GM23338 (cell line): Measurements from ENCODE around the gene OR6J1. TPM values are rescaled to one million over a fixed set of nuclear protein-coding genes. Genes with fewer than 3 reads are reported as not detected.

Source experiments
- ATAC-seq: fragments of 200-7000 bp; cut with Tn5 transposase; 3 replicates; pipeline ENCODE4 v1.9.1; 2020
- DNase-seq: peaks from one replicate; pipeline ENCODE4 v3.0.0-alpha.2; 2015; ENCODE audit warnings: low spot score
- H2AFZ ChIP-seq: fragments of 200-600 bp; sonication (generic); 2 replicates; pipeline ENCODE4 v1.8.0; 2016; ENCODE audit warnings: antibody characterized with exemption, mild to moderate bottlenecking, moderate library complexity
- H3F3A ChIP-seq: fragments of 200-600 bp; sonication (generic); replicated peaks from 2 replicates; pipeline ENCODE4 v1.8.0; 2017; ENCODE audit warnings: antibody characterized with exemption, mixed run types, low read depth
- H3K27ac ChIP-seq: fragments of 200-600 bp; sonication (generic); 2 replicates; pipeline ENCODE4 v1.6.1; 2016; ENCODE audit warnings: low read depth
- H3K27me3 ChIP-seq: fragments of 200-600 bp; sonication (generic); 2 replicates; pipeline ENCODE4 v1.8.0; 2016; ENCODE audit warnings: mild to moderate bottlenecking, mixed run types, moderate library complexity; ENCODE audit not compliant: insufficient read depth
- H3K36me3 ChIP-seq: fragments of 200-600 bp; sonication (generic); 2 replicates; pipeline ENCODE4 v1.8.0; 2016; ENCODE audit warnings: mild to moderate bottlenecking; ENCODE audit not compliant: insufficient read depth
- H3K4me1 ChIP-seq: fragments of 200-600 bp; sonication (generic); 2 replicates; pipeline ENCODE4 v1.8.0; 2016; ENCODE audit warnings: mild to moderate bottlenecking, moderate library complexity; ENCODE audit not compliant: insufficient read depth
- H3K4me2 ChIP-seq: fragments of 200-600 bp; sonication (generic); 2 replicates; pipeline ENCODE4 v1.7.1; 2017; ENCODE audit warnings: mixed run types
- H3K4me3 ChIP-seq: fragments of 200-600 bp; sonication (generic); 2 replicates; pipeline ENCODE4 v1.6.1; 2016; ENCODE audit warnings: mixed run types
- H3K79me2 ChIP-seq: fragments of 200-600 bp; sonication (generic); replicated peaks from 2 replicates; pipeline ENCODE4 v1.8.0; 2017; ENCODE audit warnings: mild to moderate bottlenecking; ENCODE audit not compliant: insufficient read depth
- H3K9me2 ChIP-seq: fragments of 200-600 bp; sonication (generic); 2 replicates; pipeline ENCODE4 v1.8.0; 2017; ENCODE audit not compliant: insufficient read depth
- H4K20me1 ChIP-seq: fragments of 200-600 bp; sonication (generic); replicated peaks from 2 replicates; pipeline ENCODE4 v1.8.0; 2017; ENCODE audit warnings: mild to moderate bottlenecking; ENCODE audit not compliant: insufficient read depth
- H3K27ac Mint-ChIP-seq: 2 replicates; pipeline ENCODE4 v1.8.0; 2020; ENCODE audit warnings: inconsistent platforms, mild to moderate bottlenecking, moderate library complexity, mixed read lengths
- H3K27me3 Mint-ChIP-seq: 3 replicates; pipeline ENCODE4 v1.8.0; 2022; ENCODE audit warnings: low read depth, mild to moderate bottlenecking, moderate library complexity, mixed read lengths, inconsistent platforms; ENCODE audit not compliant: insufficient read depth, poor library complexity
- H3K36me3 Mint-ChIP-seq: 3 replicates; pipeline ENCODE4 v1.8.0; 2021; ENCODE audit warnings: low read depth, mild to moderate bottlenecking, inconsistent platforms, moderate library complexity, mixed read lengths
- H3K4me1 Mint-ChIP-seq: 3 replicates; pipeline ENCODE4 v1.8.0; 2020; ENCODE audit warnings: mild to moderate bottlenecking, inconsistent platforms, mixed read lengths
- H3K4me3 Mint-ChIP-seq: 3 replicates; pipeline ENCODE4 v1.8.0; 2021; ENCODE audit warnings: moderate library complexity, mild to moderate bottlenecking, inconsistent platforms, mixed read lengths
- H3K9me3 Mint-ChIP-seq: 3 replicates; pipeline ENCODE4 v1.8.0; 2020; ENCODE audit warnings: moderate library complexity, mild to moderate bottlenecking, inconsistent platforms, mixed read lengths
- CREB1 ChIP-seq: fragments of 250-450 bp; sonication (Bioruptor Pico); IDR thresholded peaks from 2 replicates; pipeline ENCODE4 v1.5.0; 2020; ENCODE audit warnings: low read depth, mild to moderate bottlenecking, moderate library complexity
- CTCF ChIP-seq, 2 experiments: fragments of 200-600 bp in 1 of 2; sonication (generic) in 1 of 2; conservative IDR thresholded peaks; 2 replicates each; pipeline versions ENCODE4 v1.5.1 to v1.6.1; 2016 to 2017; ENCODE audit warnings: antibody characterized with exemption in 2 of 2, low read depth in 2 of 2, mild to moderate bottlenecking in 2 of 2, moderate library complexity in 1 of 2
- EZH2 ChIP-seq: fragments of 200-600 bp; sonication (generic); IDR thresholded peaks from one replicate; pipeline ENCODE4 v1.8.0; 2017; ENCODE audit warnings: antibody characterized with exemption, mild to moderate bottlenecking, low read depth; ENCODE audit not compliant: unreplicated experiment
- EZH2phosphoT487 ChIP-seq: fragments of 200-600 bp; sonication (generic); IDR thresholded peaks from one replicate; pipeline ENCODE4 v1.8.1; 2018; ENCODE audit warnings: antibody characterized with exemption; ENCODE audit not compliant: unreplicated experiment
- JUNB ChIP-seq: IDR thresholded peaks from one replicate; pipeline ENCODE4 v1.6.1; 2016; ENCODE audit warnings: antibody characterized with exemption; ENCODE audit not compliant: unreplicated experiment
- NANOG ChIP-seq: IDR thresholded peaks from 2 replicates; pipeline ENCODE4 v1.6.1; 2016; ENCODE audit warnings: antibody characterized with exemption, borderline replicate concordance
- ZNF114 ChIP-seq: fragments of 250-450 bp; sonication (Bioruptor Pico); IDR thresholded peaks from 2 replicates; pipeline ENCODE4 v1.5.0; 2020; ENCODE audit warnings: mild to moderate bottlenecking, moderate library complexity
- ZNF331 ChIP-seq: fragments of 250-450 bp; sonication (Bioruptor Pico); IDR thresholded peaks from 2 replicates; pipeline ENCODE4 v1.5.0; 2020; ENCODE audit warnings: low read depth, mild to moderate bottlenecking, moderate library complexity
- ZNF462 ChIP-seq: fragments of 250-450 bp; sonication (Bioruptor Pico); IDR thresholded peaks from 2 replicates; pipeline ENCODE4 v1.5.0; 2020; ENCODE audit warnings: mild to moderate bottlenecking, moderate library complexity
- polyA plus RNA-seq: library from polyadenylated mRNA; unstranded; fragments of >200 nt; fragmentation: Nextera tagmentation; extraction: Ambion mirVana; gene quantifications from 2 replicates; pipeline ENCODE4 v1.2.1, GENCODE V29; 2016
- total RNA-seq: library from RNA; depleted of rRNA; stranded (reverse); fragments of >200 nt; shearing (Covaris generic); gene quantifications from 2 replicates; pipeline ENCODE4 v1.2.3, GENCODE V29; 2014

The OR6J1 gene
- total and polyA plus RNA-seq, 2 experiments from 2014 or later, result not detected

- TF ChIP-seq ZNF462 (CRISPR knock-in tag), result no peak
These were observed 36.9 kb downstream of the OR6J1 start (continued) for GRCh38 chr14:22607291-22607690.

GRCh38 chr14:22606380-22606779 lies 37.8 kb downstream of the OR6J1 start:
- Histone ChIP-seq H3K9me2 (no peaks in the 10 kb centered on the region), H4K20me1 (no peaks in the 10 kb centered on the region; the same call in 1 of the 2 replicates), H3K27ac (no peak overlapping the region), H3K4me2 (no peak overlapping the region), H3F3A (no peaks in the 10 kb centered on the region), H2AFZ (no peak overlapping the region), H3K4me3 (no peak overlapping the region), H3K4me1 (no peaks in the 10 kb centered on the region), H3K36me3 (peaks cover 65% of the 10 kb centered on the region), H3K79me2 (no peaks in the 10 kb centered on the region), H3K27me3 (no peaks in the 10 kb centered on the region)
- DNase-seq (no peak), ATAC-seq (no peak)
- no peak overlapping the region for H3K27ac Mint-ChIP-seq
- H3K4me1 Mint-ChIP-seq, result no peaks in the 10 kb centered on the region
- no peaks in the 10 kb centered on the region for H3K9me3 Mint-ChIP-seq
- H3K27me3 Mint-ChIP-seq, result peaks cover 11% of the 10 kb centered on the region
- H3K4me3 Mint-ChIP-seq, result no peak overlapping the region
- peaks cover 91% of the 10 kb centered on the region for H3K36me3 Mint-ChIP-seq
- TF ChIP-seq CREB1 (CRISPR knock-in tag), result no peak
- TF ChIP-seq JUNB, result no peak
- TF ChIP-seq ZNF331 (CRISPR knock-in tag), result no peak
- TF ChIP-seq EZH2phosphoT487, result no peak
- TF ChIP-seq EZH2, result no peak
- TF ChIP-seq NANOG, result no peak
- no peak for TF ChIP-seq CTCF (conservative IDR thresholded peaks at IDR 0.05; ENCODE audit: low read depth in 2 of 2)
- TF ChIP-seq ZNF114 (CRISPR knock-in tag), result no peak
- no peak for TF ChIP-seq ZNF462 (CRISPR knock-in tag)
